ENCODE results near the gene SEMA3A. TPM values are rescaled to one million over a fixed set of nuclear protein-coding genes. Genes with fewer than 3 reads are reported as not detected.
A peak's percentile ranks its signal among the peaks of the same experiment; 100 is the strongest.

The SEMA3A gene
- total and polyA plus RNA-seq, 2 of the 4 experiments (the other 2 are of a cell fraction), result 31.2 to 213 TPM

GRCh38 chr7:84209006-84209405 lies 14.4 kb upstream of the SEMA3A start:
- Histone ChIP-seq H2BK5ac (ENCODE audit: low read depth, low read length, poor library complexity, severe bottlenecking) (no peak overlapping the region), H3K27me3 (ENCODE audit: control insufficient read depth, insufficient read depth, low read length) (no peaks in the 10 kb centered on the region), H4K8ac (ENCODE audit: low read depth in 2 of 2, low read length in 2 of 2) (no peak overlapping the region), H3K9ac (ENCODE audit: low read depth, low read length) (no peak overlapping the region), H2AK9ac (replicated peaks; ENCODE audit: low read depth, low read length, poor library complexity) (no peak overlapping the region), H2BK20ac (ENCODE audit: low read depth, low read length) (no peak overlapping the region), H3K27ac (ENCODE audit: insufficient read depth, low read length) (no peak overlapping the region), H3K56ac (ENCODE audit: extremely low read depth, insufficient read depth, low read length) (no peak overlapping the region), H3K4ac (ENCODE audit: low read depth, low read length) (no peak overlapping the region), H3K14ac (replicated peaks; ENCODE audit: low read depth, low read length) (no peak overlapping the region), H3K4me3 (ENCODE audit: insufficient read depth, low read depth, low read length) (no peak overlapping the region), H2BK120ac (ENCODE audit: low read depth, low read length) (no peak overlapping the region), H2AFZ (replicated peaks; ENCODE audit: low read length, poor library complexity) (no peak overlapping the region), H3K79me1 (ENCODE audit: low read depth in 1 of 2, low read length in 2 of 2) (no peaks in the 10 kb centered on the region), H3K18ac (ENCODE audit: low read depth, low read length) (peak overlapping the region; percentile 23; the same call in 1 of the 2 replicates), H2BK15ac (ENCODE audit: low read depth, low read length) (no peak overlapping the region), H2AK5ac (ENCODE audit: low read depth, low read length) (no peak overlapping the region), H3K9me1 (ENCODE audit: insufficient read depth, low read length) (no peaks in the 10 kb centered on the region), H4K91ac (ENCODE audit: insufficient read depth, low read depth, low read length) (no peak overlapping the region), H3K4me1 (ENCODE audit: control insufficient read depth, insufficient read depth, low read length) (no peaks in the 10 kb centered on the region), H3K36me3 (ENCODE audit: control insufficient read depth, insufficient read depth, low read length) (no peaks in the 10 kb centered on the region), H3K4me2 (ENCODE audit: low read depth, low read length) (no peak overlapping the region), H4K5ac (ENCODE audit: low read depth, low read length) (no peak overlapping the region), H3K23ac (ENCODE audit: low read depth, low read length) (no peak overlapping the region), H4K20me1 (ENCODE audit: insufficient read depth, low read length) (no peaks in the 10 kb centered on the region), H3K9me3 (ENCODE audit: control insufficient read depth, insufficient read depth, low read length) (no peaks in the 10 kb centered on the region)
- BruUV-seq (replicated peaks), result no TSS peak
- no peak for ATAC-seq (ENCODE audit: low read depth)
- TF ChIP-seq CHD1 (IDR thresholded peaks at IDR 0.05; ENCODE audit: low read depth, low read length) (no peak), NFE2L2 (IDR thresholded peaks at IDR 0.05; ENCODE audit: low read depth, low read length) (no peak), CTCF (conservative IDR thresholded peaks at IDR 0.05; ENCODE audit: low read depth, low read length) (no peak), MAFK (IDR thresholded peaks at IDR 0.05; ENCODE audit: low read depth, low read length) (no peak), RCOR1 (IDR thresholded peaks at IDR 0.05; ENCODE audit: insufficient replicate concordance, low read length) (no peak), RFX5 (IDR thresholded peaks at IDR 0.05; ENCODE audit: low read depth, low read length) (no peak), ELK1 (IDR thresholded peaks at IDR 0.05; ENCODE audit: borderline replicate concordance, low read depth, low read length) (no peak), USF2 (IDR thresholded peaks at IDR 0.05; ENCODE audit: low read depth, low read length) (no peak), CEBPB (IDR thresholded peaks at IDR 0.05; ENCODE audit: low read depth, low read length) (no peak), SMC3 (IDR thresholded peaks at IDR 0.05; ENCODE audit: low read depth, low read length) (no peak), FOS (IDR thresholded peaks at IDR 0.05; ENCODE audit: low read depth, low read length) (no peak), MXI1 (IDR thresholded peaks at IDR 0.05; ENCODE audit: borderline replicate concordance, low read depth, low read length) (no peak), MAZ (IDR thresholded peaks at IDR 0.05; ENCODE audit: borderline replicate concordance, low read depth, low read length) (no peak), RAD21 (IDR thresholded peaks at IDR 0.05; ENCODE audit: low read length) (no peak), POLR2A (IDR thresholded peaks at IDR 0.05; ENCODE audit: low read depth, low read length) (no peak), BHLHE40 (IDR thresholded peaks at IDR 0.05; ENCODE audit: low read depth, low read length) (no peak)
- in situ Hi-C loops (cut with MboI; ENCODE audit: low sequenced_read_pairs), result no loop called here
- CTCF ChIA-PET, result no interaction called here
- WGBS, 2 experiments (ENCODE audit: extremely low coverage in 2 of 2, insufficient read length in 1 of 2), result no CpG with 5 or more reads among the region's 1 CpG
- no peak for DNase-seq
- dilution Hi-C loops (cut with HindIII; ENCODE audit: low sequenced_read_pairs, unreplicated experiment), result no loop called here
- intact Hi-C loops (cut with micrococcal nuclease), result no loop called here
- POLR2A ChIA-PET (ENCODE audit: unreplicated experiment), result no interaction called here
